ENCODE results near the gene USP22.

Gene USP22

DNA sequence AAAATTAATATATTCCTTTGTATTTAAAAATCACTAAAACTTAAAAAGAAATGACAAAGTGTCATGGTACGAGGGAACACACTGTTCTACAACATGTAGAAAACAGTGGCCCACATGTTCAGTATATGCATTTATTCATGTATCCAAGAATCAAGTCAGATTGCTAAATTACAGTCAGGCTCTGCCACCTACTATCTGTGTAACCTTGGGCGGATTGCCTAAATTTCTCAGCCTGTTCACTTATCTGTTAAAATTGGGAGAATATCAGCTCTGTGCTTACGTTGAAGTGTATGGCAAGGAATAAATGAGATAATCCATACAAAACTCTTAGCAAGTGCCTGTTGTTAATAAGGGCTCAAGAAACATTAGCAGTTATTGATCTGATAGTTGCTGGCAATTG is 3.4 kb upstream of the USP22 start:
- no peak for DNase-seq

DNA sequence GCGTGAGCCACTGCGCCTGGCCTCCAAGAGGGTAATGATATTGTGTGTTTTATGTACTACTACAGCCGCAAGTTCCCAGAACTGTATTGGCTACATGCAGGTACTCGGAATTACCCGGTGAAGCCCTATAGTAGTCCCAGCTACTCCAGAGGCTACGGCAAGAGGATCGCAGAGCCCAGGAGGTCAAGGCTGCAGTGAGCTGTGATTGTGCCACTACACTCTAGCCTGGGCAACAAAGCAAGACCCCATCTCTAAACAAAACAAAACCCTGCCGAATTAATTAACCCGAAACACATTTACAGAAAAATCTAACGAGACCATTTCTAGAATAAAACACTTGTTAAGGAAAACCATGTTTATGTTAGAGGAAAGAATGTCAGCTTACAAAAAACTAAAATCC is 2.2 kb upstream of the USP22 start:
- no peak for DNase-seq

DNA sequence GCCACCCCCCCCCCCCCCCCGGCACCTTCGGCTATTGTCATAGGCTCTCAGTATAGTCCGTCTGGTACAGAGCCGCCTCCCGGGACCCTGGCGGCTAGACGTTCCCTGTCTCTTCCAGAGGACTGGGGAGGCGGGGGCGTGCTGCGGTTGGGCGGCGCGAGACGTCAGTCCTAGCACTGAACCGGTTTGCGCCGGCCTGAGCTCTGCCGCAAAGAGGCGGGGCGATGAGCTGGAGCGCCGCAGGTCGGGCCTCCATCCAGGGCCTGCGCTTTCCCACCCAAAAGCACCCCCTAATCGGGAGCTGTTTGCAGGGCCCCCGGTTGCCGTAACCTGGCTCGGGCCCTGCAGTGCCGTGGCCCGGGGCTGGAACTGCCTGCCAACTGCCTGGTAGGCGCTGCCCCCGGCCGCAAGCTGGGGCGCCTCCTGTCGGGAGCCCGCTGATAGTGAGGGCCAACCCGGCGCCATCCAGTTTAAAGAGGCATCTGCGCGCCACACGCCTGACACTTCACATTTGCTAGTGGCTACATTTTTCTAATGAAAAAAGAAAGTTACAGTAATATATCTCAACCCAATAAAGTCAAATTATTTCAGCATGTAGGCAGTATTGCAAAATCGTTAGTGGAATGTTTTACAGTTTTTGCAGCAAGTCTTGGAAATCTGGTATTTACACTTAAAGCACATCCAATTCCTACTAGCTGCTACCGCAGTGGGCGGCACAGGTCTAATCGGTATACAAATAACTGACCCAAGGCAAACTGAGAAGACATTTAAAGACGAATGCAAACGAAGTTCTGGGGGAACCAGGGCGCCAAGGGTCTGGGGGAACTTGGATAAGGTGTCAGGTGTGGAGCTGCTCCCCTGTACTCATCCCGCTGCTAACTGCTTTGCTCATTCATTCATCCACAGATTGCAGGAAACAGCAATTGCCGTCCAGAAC is 753 bp upstream of the USP22 start:
- DNase-seq: peak; percentile 92

DNA sequence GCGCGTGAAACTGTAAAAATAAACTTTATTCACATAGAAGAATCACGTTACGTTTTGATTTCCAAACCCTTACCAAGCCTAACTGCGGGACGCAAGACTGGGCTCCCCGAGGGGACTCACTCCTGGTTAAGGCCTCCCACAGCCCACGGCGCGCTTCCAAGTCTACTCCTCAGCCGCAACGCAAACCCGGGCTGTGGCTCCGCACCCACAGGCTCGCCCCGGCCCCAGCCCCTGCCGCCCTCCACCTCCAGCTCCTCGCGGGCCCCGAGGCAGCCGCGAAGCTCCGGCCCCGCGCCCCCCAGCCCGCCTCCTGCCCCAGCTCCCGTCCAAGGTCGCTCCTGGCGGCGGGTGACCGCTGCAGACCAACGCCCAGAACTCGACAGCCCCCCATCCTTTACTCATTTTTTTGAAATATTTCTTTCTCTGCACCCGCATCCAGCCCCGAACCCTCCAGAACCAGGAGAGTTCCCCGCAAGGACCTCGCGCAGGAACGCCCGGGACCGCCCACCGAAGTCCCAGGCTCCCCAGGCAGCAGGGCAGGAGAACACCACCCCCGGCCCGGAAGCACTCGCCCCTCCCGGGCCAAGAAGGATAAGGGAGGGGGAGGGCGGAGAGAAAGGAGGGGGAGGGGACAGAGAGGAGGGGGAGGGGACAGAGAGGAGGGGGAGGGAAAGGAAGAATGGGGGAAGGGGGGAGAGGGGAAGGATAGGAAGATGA is 912 bp downstream of the USP22 start:
- peak; percentile 55 for DNase-seq

DNA sequence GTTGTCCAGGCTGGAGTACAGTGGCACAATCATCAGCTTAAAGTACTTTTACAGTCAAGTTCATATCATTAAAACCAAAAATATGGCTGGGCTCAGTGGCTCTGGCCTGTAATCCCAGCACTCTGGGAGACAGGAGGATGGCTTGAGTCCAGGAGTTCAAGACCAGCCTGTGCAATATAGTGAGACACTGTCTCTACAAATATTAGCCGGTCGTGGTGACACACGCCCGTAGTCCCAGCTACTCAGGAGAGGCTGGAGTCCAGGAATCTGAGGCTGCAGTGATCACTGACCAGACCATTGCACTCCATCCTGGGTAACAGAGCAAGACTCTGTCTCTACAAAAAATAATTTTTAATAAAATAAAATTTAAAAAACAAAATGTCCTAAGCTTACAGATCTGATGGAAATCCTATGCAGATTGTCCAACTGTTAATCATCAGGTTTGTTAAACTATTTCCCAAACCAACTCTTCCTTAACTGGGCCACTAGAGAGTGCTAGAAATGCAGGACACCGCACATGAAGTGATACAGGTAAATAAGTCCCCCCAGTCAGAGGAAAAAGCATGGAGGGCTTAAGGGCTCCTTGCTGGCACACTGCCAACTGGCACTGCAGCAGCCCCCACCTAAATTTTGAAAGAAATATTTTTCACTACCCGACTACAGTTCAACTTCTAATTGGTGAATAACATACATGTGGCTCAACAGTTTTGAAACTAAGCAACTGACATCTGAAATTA is 2.8 kb downstream of the USP22 start:
- no peak for DNase-seq

DNA sequence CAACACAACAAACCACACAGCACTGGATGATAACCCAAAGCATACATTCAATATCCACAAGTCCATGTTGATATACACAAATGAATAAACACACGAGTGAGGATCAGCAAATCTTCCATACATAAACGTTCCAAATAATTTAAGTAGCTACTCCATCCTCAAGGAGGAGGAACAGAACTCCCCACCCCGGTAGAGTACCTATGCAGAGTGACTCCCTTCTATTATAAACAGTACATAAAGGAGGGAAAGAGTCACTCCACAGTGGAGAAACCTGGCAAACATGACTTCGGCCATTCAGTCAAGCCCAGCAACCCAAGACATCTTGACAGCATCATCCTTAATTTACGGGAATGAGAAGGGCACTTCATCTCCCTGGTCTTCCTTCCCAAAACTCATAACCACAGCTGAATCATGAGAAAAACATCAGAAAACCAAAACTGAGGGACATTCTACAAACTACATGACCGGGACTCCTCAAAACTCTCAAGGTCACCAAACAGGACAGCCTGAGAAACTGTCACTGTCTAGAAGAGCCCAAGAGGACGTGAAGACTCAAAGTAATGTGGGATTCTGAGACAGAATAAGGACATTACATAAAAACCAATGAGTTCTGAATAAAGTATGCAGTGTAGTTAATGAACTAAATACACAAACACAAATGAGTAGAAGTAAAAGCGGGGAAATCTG is 5.6 kb downstream of the USP22 start:
- DNase-seq: no peak

DNA sequence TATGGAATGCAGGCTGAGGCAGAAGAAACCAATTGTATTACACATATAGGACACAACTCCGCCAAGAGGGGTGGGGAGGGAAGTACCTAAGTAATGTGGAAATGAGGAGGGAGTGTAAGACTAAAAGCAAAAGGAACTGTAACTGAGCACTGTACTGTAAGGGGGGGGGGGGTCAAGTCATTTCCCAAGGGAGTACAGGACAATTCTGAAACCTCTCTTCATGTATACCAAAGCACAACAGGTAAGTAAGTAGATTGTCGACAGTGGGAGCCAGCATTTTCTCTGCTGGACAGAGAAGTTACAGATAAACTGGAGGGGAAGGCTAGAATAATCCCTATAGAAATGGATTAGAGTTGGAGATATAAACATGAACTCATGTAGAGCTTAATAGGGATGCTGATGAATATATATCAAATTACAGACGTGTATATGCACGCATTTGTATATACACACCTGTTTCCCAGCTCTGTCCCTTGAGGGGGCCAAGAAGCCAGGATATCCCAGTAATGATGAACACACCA is 6.4 kb downstream of the USP22 start:
- no peak for DNase-seq

DNA sequence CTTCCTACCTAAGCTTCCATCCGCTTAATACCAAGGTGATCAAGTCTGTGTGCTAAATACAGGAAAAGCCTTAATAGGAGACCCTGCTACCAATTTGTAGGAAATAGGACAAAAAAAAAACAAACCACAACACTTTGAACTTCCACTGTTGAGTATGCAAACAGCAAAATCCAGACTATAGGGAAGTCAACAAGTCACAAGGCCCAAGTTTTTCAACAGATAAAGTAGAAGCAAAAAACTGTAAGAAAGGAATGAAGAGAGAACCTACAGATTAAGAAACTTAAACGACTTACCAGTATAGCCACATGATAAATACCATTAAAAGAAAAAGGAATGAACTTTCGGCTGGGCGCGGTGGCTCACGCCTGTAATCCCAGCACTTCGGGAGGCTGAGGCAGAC is 7.4 kb downstream of the USP22 start:
- DNase-seq: no peak

DNA sequence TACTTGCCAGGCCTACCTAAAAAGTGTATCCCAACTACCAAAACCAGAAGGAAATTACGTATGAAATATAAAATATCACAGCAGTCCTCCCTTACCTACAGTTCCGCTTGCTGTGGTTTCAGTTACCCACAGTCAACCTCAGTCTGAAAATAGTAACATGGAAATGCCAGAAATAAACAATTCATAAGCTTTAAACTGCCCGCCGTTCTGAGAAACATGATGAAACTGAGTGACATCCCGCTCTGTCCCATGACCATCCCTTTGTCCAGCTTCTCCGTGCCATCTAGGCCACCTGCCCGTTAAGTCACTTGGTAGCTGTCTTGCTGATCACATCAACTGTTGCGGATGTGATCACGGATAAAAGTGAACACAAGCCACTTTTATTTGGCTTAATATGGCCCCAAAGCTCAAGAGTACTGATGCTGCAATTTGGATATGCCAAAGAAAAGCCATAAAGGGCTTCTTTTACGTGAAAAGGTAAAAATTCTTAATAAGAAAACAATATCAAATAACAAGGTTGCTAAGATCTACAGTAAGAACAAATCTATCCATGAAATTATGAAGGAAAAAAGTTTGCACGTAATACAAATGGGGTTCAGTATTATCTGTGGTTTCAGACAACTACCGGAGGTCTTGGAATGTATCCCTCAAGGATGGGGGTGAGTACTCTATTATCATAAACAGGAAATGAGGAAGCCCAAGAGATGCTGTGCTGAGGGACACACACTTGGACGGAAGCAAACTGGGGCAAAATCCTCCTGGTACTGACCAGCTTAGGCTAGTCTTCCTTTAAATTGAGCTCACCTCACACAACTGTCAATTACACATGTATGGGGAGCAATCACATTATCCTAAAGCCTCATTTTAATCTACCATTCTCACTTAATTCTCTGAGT is 8.2 kb downstream of the USP22 start:
- peak; percentile 13 for DNase-seq

DNA sequence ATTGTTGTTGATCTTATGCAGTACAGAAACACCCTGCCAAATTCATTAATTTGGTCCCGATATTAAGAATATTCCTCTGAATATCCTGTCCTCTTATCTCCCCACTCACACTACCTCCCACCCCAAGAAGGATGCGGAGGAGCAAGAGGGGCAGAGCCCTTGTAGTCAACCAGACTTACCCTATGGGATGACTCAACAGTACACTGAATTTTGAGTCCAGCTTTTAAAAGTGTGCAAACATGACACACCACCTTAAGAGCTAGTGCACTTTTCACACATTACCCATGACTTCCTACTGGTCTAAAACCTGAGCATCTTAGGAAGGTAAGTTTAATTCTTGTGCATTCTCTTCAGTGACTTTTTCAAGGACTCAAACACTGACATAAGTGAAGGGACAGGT is 9.5 kb downstream of the USP22 start:
- no peak for DNase-seq

DNA sequence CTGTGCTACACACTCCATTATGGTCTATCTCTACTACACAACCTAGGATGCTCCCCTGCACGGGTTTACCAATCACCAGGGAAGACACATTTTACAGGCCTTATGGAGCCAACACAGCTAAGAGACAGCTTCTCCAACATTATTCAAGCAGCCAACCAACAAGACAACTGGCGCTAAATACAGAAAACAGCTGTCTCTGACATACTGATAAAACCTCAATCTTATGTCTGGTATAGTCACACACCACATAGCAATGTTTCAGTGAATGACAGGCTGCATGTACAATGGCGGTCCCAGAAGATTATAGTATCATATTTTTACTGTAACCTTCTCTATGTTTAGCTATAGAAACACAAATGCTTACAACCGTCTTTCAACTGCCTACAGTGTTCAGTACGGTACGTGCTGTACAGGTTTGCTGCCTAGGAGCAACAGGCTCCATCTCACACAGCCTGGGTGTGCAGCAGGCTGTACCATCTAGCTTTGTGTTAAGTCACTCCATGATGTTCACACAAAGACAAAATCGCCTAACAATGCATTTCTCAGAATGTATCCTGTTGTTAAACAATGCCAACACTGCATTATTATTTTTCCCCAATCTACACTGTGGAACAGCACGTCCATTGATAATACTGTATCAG is 10.9 kb downstream of the USP22 start:
- DNase-seq: no peak

DNA sequence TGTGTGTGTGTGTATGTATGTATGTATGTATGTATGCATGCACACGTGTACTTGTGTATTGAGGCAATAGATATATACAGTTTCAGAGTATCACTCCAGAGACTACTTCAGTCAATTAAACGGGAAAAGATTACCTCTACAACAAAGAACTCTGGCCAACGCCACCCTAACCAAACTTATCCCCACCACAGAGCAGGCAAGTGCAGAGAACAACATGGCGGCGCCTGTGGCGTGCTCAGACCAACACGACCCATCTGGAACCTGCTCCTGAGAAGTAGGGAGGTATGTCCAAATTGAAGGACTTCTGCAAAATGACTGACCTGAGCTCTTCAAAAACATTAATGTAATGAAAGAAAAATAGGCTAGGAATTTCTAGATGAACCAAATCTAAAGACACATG is 12.4 kb downstream of the USP22 start:
- no peak for DNase-seq

DNA sequence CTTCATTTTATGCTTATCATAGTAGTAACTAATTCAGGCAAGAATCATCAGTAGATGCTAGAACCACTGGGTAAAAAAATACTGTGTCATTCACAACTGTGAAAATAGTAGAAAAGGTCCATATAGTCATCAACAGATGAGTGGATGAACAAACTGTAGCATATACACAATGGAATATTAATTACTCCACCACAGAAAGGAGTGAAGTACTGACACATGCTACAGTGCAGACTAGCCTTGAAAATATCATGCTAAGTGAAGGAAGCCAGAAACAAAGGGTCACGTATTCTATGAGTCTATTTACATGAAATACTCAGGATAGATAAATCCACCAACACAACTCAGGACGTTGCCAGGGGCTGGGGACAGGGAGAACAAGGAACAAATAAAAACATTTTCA is 13.3 kb downstream of the USP22 start:
- no peak for DNase-seq

DNA sequence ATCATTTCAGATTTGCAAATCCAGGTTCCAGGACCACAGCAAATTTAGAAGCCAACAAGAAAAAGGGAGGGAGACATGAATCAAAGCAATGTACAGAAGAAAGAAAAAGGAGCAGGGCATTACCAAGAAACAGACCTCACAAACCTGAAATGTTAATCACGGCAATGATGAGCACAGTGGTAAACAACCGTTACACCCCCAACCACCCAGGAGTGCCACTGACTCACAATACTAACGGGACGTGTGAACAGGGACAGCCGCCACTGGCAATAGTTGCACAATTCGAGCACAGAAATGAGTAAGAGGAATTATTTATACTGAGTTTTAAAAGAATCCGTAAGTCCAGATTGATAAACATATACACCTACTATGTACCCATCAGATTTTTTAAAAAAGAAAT is 13.8 kb downstream of the USP22 start:
- no peak for DNase-seq

DNA sequence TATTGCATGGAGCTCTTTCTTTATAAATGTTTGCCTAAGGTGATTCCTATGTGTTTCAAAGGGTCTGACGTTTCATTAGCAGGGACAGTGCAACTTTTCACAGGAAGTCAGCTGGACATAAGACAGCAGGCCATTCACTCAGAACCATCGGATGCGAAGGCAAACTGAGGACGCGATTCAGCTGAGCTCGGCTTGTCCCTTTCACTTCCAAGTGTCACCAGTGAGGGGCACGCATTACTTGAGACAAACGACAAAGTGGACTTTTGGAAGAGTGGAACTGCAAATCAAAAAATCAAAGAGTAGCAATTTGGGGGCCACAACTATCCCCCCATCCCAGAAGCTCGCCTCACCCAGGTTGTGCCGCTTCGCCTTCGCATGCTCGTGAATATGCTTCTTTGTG is 14.6 kb downstream of the USP22 start:
- DNase-seq: no peak

DNA sequence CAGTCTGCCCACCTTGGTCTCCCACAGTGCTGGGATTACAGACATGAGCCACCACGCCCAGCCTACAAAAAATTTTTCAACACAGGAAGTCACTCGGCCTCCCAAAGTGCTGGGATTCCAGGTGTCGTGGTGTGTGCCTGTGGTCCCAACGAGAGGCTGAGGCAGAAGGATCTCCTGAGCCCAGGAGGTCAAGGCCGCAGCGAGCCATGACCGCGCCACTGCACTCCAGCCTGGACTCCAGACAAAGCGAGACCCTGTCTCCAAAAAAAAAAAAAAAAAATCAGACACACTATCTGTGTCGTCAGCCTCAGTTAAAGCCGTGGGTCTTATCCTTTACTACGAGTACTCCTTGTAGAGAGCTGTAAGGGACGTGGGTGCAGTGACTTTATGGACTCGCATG is 15.8 kb downstream of the USP22 start:
- DNase-seq: no peak

DNA sequence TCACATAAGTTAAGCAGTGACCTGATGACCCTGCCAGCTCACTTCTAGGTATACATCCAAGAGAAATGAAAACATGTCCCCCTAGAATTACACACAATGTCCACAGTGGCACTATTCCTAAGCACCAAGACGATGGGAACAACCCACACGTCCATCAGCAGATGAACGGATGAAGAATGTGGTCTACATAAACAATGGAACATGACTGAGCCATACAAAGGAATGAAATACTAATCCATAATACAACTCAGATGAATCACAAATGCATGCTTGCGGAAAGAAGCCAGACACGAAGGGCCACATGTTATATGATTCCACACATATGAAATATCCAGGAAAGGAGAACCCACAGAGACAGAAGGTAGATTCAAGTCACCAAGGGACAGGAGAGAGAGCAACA is 17.4 kb downstream of the USP22 start:
- no peak for DNase-seq

DNA sequence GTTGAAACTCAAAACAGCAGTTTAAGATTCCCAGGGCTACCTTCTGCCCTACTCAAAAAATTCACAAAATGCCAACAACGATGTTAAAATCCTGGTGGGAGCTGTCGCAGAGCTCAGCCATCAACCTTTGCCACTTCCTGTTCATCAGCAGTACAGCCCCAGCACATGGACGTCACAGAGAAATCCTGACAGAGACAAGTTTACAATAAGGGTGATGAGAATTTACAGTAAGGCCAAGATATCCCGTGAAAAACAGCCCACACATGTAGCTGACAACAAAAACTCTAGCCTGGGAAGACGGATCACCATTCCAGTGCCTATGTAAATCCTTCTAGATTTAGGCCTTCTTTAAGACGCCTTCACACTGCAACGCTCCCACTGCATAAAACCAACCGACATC is 18.8 kb downstream of the USP22 start:
- DNase-seq: no peak

DNA sequence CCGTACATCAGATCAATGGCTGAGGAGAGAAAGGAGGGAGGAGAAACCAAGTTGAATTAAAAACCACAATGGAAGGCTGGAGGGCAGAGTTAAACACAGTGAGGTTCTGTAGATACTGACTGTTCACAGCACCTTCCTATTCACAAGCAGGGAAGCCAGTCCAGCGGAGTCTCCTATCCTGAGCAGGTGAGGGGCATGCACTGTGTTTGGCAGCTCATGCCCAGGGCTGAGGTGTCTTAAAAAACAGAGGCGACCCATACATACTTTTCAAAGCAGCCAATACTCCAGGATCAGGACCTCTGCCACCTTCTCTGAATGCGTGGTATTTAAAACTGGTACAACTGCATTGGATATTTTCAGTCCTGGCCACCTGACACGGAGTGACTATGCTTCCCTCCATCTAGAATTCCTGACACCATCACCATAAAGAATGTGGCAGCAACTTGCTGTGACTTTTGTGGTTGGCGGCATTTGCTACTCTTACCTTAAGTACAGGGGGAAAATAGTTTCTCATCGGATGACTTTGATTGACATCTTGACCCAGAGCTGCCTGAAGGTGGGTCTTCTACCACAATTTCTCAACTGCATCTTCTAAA is 21.5 kb downstream of the USP22 start:
- no peak for DNase-seq

DNA sequence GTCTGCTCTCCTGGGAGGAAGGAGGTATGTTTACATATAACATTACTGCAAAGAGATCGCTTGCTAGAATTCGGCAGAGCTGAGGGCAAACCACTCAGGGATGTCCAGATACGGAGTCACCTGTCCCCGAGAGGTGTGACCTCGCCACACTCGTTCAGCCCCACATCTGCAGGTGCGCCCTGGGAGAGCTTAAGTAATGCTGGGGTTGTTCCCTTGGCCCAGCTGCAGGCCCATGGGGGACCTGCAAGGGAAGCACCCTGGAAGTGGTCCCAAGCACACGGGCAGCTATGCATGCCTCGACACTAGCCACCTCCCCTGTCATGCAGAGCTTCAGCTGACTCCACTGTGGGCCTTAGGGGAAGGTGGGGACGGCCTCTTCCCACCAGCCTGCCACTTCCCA is 22.2 kb downstream of the USP22 start:
- no peak for DNase-seq

Measured in T-helper 9 cell (primary cell).